K562 (cell line): Measurements from ENCODE around the gene ZAP70. TPM values are rescaled to one million over a fixed set of nuclear protein-coding genes. Genes with fewer than 3 reads are reported as not detected.
"Not testable (repeated sequence)": the region's sequence is repeated elsewhere in the genome, so short reads cannot be mapped to it uniquely, and the experiment has no call there.

Source experiments
- EP300 ChIP-seq: IDR thresholded peaks from 2 replicates; pipeline ENCODE4 v1.6.1; 2012; ENCODE audit warnings: low read length, improper control_type of control experiment
- HINFP ChIP-seq: fragments of 450-650 bp; conservative IDR thresholded peaks from 2 replicates; pipeline ENCODE4 v1.6.1; 2016; ENCODE audit warnings: missing genetic modification characterization, low read depth, mild to moderate bottlenecking, control low read depth, missing compliant biosample characterization
- IFI16 ChIP-seq: fragments of 250-450 bp; sonication (Bioruptor Pico); IDR thresholded peaks from 2 replicates; pipeline ENCODE4 v2.1.2; 2022; ENCODE audit warnings: mild to moderate bottlenecking, inconsistent platforms
- NFE2L1 ChIP-seq: fragments of 450-650 bp; IDR thresholded peaks from 2 replicates; pipeline ENCODE4 v1.6.1; 2016; ENCODE audit warnings: missing genetic modification characterization, low read depth, mild to moderate bottlenecking, missing compliant biosample characterization, moderate library complexity, borderline replicate concordance
- NR4A1 ChIP-seq, 2 experiments: fragments of 250-450 bp in 1 of 2; fragments of 450-650 bp in 1 of 2; sonication (Bioruptor Pico) in 1 of 2; IDR thresholded peaks; 2 replicates each; pipeline versions ENCODE4 v1.4.0 to v1.6.1; 2016 to 2020; ENCODE audit warnings: mild to moderate bottlenecking in 2 of 2, missing compliant biosample characterization in 1 of 2, missing genetic modification characterization in 1 of 2, moderate library complexity in 1 of 2
- RHOXF2B ChIP-seq: fragments of 250-450 bp; sonication (Bioruptor Pico); conservative IDR thresholded peaks from 2 replicates; pipeline ENCODE4 v1.5.1; 2021
- RREB1 ChIP-seq: fragments of 250-450 bp; sonication (Bioruptor Pico); IDR thresholded peaks from 2 replicates; pipeline ENCODE4 v1.4.0; 2020
- SMAD3 ChIP-seq: fragments of 450-650 bp; formaldehyde crosslinking; conservative IDR thresholded peaks from 2 replicates; pipeline ENCODE4 v1.4.0; 2020; ENCODE audit warnings: mild to moderate bottlenecking
- TFE3 ChIP-seq: fragments of 450-650 bp; formaldehyde crosslinking; IDR thresholded peaks from 2 replicates; pipeline ENCODE4 v1.4.0; 2020; ENCODE audit warnings: mild to moderate bottlenecking, mixed read lengths
- ZBTB11 ChIP-seq, 3 experiments: fragments of 200-800 bp in 1 of 3; fragments of 250-450 bp in 1 of 3; fragments of 450-650 bp in 1 of 3; sonication (Bioruptor Pico) in 1 of 3; sonication (Bioruptor generic) in 1 of 3; formaldehyde crosslinking in 1 of 3; IDR thresholded peaks; 2 replicates each; pipeline versions ENCODE4 v1.6.1 to v1.8.0; 2016 to 2022; ENCODE audit warnings: mild to moderate bottlenecking in 2 of 3, missing genetic modification characterization in 2 of 3, missing compliant biosample characterization in 1 of 3, moderate library complexity in 1 of 3
- ZNF134 ChIP-seq: fragments of 250-450 bp; sonication (Bioruptor Pico); conservative IDR thresholded peaks from 2 replicates; pipeline ENCODE4 v1.4.0; 2020
- ZNF311 ChIP-seq: fragments of 250-450 bp; sonication (Bioruptor Pico); IDR thresholded peaks from 2 replicates; pipeline ENCODE4 v1.4.0; 2020; ENCODE audit warnings: mild to moderate bottlenecking, moderate library complexity
- ZNF583 ChIP-seq: fragments of 250-450 bp; sonication (Bioruptor Pico); IDR thresholded peaks from 2 replicates; pipeline ENCODE4 v1.4.0; 2020
- ZNF668 ChIP-seq: fragments of 250-450 bp; sonication (Bioruptor Pico); IDR thresholded peaks from 2 replicates; pipeline ENCODE4 v1.8.0; 2022; ENCODE audit warnings: mild to moderate bottlenecking, inconsistent platforms
- ZNF766 ChIP-seq: fragments of 200-800 bp; sonication (Bioruptor generic); conservative IDR thresholded peaks from 2 replicates; pipeline ENCODE4 v1.6.1; 2016; ENCODE audit warnings: missing genetic modification characterization, missing compliant biosample characterization
- polyA plus RNA-seq, 8 experiments: library from polyadenylated mRNA; depleted of rRNA in 4 of 8; stranded (reverse) in 5 of 8; unstranded in 3 of 8; fragments of >200 nt; fragmentation: Nextera tagmentation in 2 of 8; fragmentation: Illumina TruSeq in 1 of 8; extraction: Ambion mirVana in 2 of 8; extraction: Trizol in 1 of 8; gene quantifications; 2 replicates each; pipeline versions ENCODE4 v1.2.1 to v1.2.3, GENCODE V29; 2011 to 2014; ENCODE audit warnings: inconsistent platforms in 1 of 8, missing spikeins in 1 of 8
- total RNA-seq, 7 experiments: library from RNA; depleted of rRNA in 6 of 7; stranded (reverse); fragments of >200 nt in 6 of 7; fragmentation: Illumina TruSeq in 2 of 7; extraction: Trizol in 2 of 7; gene quantifications; 2 replicates each; pipeline versions ENCODE4 v1.2.1 to v1.2.3, GENCODE V29; 2011 to 2021; ENCODE audit warnings: low replicate concordance in 1 of 7

The ZAP70 gene
- total and polyA plus RNA-seq, 9 of the 15 experiments (the other 6 are each of a cell fraction or from before 2014, with no cell fraction given), result 0.06 to 0.80 (median 0.21) TPM; not detected in 1

GRCh38 chr2:97712175-97712574 is 1.2 kb upstream of the ZAP70 start (continued):
- TF ChIP-seq ZBTB11 (CRISPR knock-in tag; IDR thresholded peaks at IDR 0.05) (0 out of 6 replicates have a peak, but pooled peaks of 1 of the 3 experiments have one; percentile 36), SMAD3 (peak; percentile 85), EP300 (peak; percentile 47; the same call in 1 of the 2 replicates), NR4A1 (tag; IDR thresholded peaks at IDR 0.05) (peak; percentile 99), HINFP (tag) (peak; percentile 82), ZNF668 (CRISPR knock-in tag) (peak; percentile 91; the same call in 1 of the 2 replicates), RREB1 (CRISPR knock-in tag) (peak; percentile 98), ZNF766 (peak; percentile 87), ZNF134 (CRISPR knock-in tag) (peak; percentile 51), ZNF311 (CRISPR knock-in tag) (peak; percentile 89), NFE2L1 (tag) (peak; percentile 34; the same call in 1 of the 2 replicates), RHOXF2B (CRISPR knock-in tag) (peak; percentile 97), IFI16 (CRISPR knock-in tag) (peak; percentile 81), TFE3 (CRISPR knock-in tag) (peak; percentile 65), ZNF583 (CRISPR knock-in tag) (peak; percentile 98)
- not testable (repeated sequence) for TF ChIP-seq NR4A1 (CRISPR knock-in tag; IDR thresholded peaks at IDR 0.05)
